Brain microvascular endothelial cell (primary cell): ENCODE measurements around the gene NHLRC1.

Experiments
- DNase-seq: peaks from one replicate; pipeline ENCODE4 v3.0.0-alpha.2; 2020
- H3K27ac ChIP-seq: fragments of 250-450 bp; sonication (Bioruptor Pico); 2 replicates; pipeline ENCODE4 v1.5.1; 2020; ENCODE audit warnings: mild to moderate bottlenecking, moderate library complexity
- H3K27me3 ChIP-seq: fragments of 250-450 bp; sonication (Bioruptor Pico); replicated peaks from 2 replicates; pipeline ENCODE4 v1.5.1; 2020; ENCODE audit warnings: mild to moderate bottlenecking
- H3K36me3 ChIP-seq: fragments of 250-450 bp; sonication (Bioruptor Pico); replicated peaks from 2 replicates; pipeline ENCODE4 v1.5.1; 2020; ENCODE audit warnings: mild to moderate bottlenecking
- H3K4me3 ChIP-seq: 2 replicates; pipeline ENCODE4 v1.5.1; 2011; ENCODE audit warnings: low read depth, mild to moderate bottlenecking, control low read depth, low read length, moderate library complexity
- in situ Hi-C: cut with HindIII; loops from 2 replicates; pipeline ENCODE4 v1.10.0; 2017; ENCODE audit warnings: low sequenced_read_pairs, low pct_ligation_motif_present
- TF ChIP-seq, protein P1 (sequence below): IDR thresholded peaks from 2 replicates; pipeline ENCODE4 v1.5.1; 2011; ENCODE audit warnings: low read depth, mild to moderate bottlenecking, moderate library complexity, low read length, control low read depth, inconsistent platforms; ENCODE audit errors: missing control alignments

The NHLRC1 gene

DNA sequence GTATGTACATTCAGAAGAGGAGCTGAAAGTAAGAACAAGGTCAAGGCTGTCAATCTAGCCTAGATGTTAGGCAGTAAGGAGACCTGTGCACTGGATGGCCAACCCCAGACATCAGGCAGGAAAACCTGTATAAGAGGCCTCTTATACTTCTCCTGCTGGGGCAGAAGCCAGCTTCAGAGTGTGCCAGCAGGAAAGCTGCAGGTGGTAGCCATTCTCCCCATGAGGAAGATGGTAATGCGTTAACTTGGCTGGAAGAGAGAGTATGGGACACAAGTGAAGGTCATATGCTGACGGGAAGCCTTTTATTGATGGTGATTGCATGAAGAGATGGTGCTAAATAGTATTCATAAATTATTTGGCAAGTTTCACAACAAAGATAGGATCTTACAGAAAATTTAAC is 20.6 kb downstream of the NHLRC1 start:
- in situ Hi-C loops: no loop called here
- Histone ChIP-seq H3K4me3 (no peak overlapping the region), H3K36me3 (no peaks in the 10 kb centered on the region), H3K27ac (no peak overlapping the region), H3K27me3 (no peaks in the 10 kb centered on the region)
- TF ChIP-seq, protein P1, sequence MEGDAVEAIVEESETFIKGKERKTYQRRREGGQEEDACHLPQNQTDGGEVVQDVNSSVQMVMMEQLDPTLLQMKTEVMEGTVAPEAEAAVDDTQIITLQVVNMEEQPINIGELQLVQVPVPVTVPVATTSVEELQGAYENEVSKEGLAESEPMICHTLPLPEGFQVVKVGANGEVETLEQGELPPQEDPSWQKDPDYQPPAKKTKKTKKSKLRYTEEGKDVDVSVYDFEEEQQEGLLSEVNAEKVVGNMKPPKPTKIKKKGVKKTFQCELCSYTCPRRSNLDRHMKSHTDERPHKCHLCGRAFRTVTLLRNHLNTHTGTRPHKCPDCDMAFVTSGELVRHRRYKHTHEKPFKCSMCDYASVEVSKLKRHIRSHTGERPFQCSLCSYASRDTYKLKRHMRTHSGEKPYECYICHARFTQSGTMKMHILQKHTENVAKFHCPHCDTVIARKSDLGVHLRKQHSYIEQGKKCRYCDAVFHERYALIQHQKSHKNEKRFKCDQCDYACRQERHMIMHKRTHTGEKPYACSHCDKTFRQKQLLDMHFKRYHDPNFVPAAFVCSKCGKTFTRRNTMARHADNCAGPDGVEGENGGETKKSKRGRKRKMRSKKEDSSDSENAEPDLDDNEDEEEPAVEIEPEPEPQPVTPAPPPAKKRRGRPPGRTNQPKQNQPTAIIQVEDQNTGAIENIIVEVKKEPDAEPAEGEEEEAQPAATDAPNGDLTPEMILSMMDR: no peak
- DNase-seq: no peak

DNA sequence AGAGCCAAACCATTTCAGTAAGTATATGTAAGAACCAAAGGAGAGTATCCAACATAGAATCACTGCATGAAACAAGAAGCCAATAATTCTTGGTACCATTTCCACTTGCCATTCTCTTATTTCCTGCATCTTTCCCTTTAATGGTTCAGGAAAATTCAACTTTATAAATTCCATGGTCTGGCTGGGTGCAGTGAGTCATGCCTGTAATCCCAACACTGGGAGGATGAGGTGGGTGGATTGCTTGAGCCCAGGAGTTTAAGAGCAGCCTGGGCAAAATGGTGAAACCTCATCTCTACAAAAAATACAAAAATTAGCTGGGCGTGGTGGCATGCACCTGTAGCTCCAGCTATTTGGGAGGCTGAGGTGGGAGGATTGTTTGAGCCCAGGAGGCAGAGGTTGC is 21.2 kb downstream of the NHLRC1 start:
- peak; percentile 37 for DNase-seq
- TF ChIP-seq, protein P1: no peak
- H3K27me3 ChIP-seq: no peaks in the 10 kb centered on the region
- no peaks in the 10 kb centered on the region for H3K36me3 ChIP-seq
- H3K27ac ChIP-seq: no peak overlapping the region
- H3K4me3 ChIP-seq: no peak overlapping the region
- in situ Hi-C loops: no loop called here

DNA sequence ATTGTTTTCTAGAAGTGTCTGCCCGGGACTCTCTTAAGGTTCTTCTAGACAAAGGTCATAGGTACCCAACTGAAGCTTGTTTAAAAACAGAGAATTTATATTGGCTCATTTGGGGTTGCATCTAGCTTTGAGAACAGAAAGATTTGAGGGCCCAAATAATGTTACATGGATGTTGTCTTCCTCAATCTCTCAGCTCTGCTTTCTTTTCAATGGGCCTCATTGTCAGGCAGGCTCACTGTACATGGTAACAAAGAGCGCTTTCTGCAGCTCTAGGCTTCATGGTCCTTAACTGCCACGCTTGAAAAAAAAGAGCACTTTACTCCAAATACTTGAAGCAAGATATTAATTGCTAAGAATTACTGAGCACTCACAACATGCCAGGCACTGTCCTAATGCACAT is 22.2 kb downstream of the NHLRC1 start:
- H3K4me3 ChIP-seq: no peak overlapping the region
- in situ Hi-C loops: no loop called here
- H3K27ac ChIP-seq: no peak overlapping the region
- H3K27me3 ChIP-seq: no peaks in the 10 kb centered on the region
- no peaks in the 10 kb centered on the region for H3K36me3 ChIP-seq
- TF ChIP-seq, protein P1: no peak
- no peak for DNase-seq

DNA sequence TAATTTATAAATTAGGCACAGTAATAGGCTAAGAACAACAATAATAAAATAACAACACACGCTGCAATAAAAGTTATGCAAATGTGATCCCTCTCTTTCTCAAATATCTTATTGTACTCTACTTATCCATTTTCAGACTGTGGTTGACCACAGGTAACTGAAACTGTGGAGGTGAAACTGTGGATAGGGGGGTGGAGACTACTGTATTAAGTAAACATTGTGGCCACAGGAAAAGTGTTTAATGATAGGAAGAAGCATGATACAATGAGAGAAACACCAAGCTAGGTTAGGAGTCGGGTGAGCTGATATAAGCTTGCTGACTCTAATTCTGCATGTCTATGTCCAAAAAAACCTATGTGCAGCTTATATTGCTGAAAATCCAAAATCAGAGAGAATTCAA is 23.0 kb downstream of the NHLRC1 start:
- TF ChIP-seq, protein P1: no peak
- Histone ChIP-seq H3K4me3 (no peak overlapping the region), H3K36me3 (no peaks in the 10 kb centered on the region), H3K27ac (no peak overlapping the region), H3K27me3 (no peaks in the 10 kb centered on the region)
- no peak for DNase-seq
- in situ Hi-C loops: no loop called here

DNA sequence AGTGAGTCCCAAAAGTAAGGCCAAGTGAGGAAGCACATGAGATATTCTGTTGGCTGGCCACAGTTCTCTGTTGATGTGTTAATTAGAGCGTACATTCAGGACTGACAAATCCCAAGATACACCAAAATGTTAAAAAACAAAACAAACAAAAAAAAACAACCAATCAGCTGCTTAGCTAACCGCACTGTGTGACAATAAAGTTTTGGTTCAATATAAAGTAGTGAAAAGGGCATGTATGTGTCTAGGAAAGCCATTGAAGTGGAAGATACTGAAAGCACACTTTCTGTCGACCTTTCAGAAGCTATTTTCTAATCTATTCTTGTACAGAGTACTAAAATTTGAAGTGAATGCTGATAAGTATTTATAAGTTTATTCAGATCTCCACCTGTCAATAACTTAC is 26.1 kb downstream of the NHLRC1 start:
- no peaks in the 10 kb centered on the region for H3K27me3 ChIP-seq
- no peak for DNase-seq
- no peak overlapping the region for H3K4me3 ChIP-seq
- TF ChIP-seq, protein P1: no peak
- H3K27ac ChIP-seq: no peak overlapping the region
- no peaks in the 10 kb centered on the region for H3K36me3 ChIP-seq
- in situ Hi-C loops: no loop called here

DNA sequence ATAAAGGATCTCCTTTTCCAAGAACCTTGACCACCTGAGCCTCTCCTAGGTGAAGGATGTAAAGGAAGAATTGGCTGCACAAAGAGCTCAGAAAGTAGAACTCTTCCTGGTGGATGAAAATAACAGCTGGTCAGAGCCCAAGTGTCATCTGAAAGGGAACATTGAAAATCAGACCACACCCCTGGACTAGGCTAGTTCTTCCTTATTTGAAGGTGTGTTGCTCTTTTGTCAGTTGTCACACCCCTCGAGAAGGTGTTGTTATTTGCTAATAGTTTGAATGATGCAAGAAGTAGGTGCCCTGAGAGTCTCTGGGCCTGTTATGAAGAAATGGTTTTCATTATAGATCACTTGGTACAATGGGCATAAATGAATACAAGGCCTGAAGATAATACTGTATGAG is 31.1 kb downstream of the NHLRC1 start:
- no peak overlapping the region for H3K4me3 ChIP-seq
- no peak for DNase-seq
- no peaks in the 10 kb centered on the region for H3K36me3 ChIP-seq
- no peak overlapping the region for H3K27ac ChIP-seq
- no peaks in the 10 kb centered on the region for H3K27me3 ChIP-seq
- in situ Hi-C loops: no loop called here
- TF ChIP-seq, protein P1: no peak
